Spleen (tissue), 7 donors: ENCODE measurements around the gene HPCAL1.

Experiments used
- POLR2A ChIP-seq, 3 donors: fragments of 450-650 bp; IDR thresholded peaks; one replicate each; pipeline ENCODE4 v1.5.1; 2017; ENCODE audit warnings: antibody characterized with exemption in 3 of 3, mild to moderate bottlenecking in 1 of 3
- TF ChIP-seq, protein P1 (sequence below), 11 experiments: fragments of 200-600 bp in 7 of 11; fragments of 450-650 bp in 4 of 11; sonication (generic) in 4 of 11; IDR thresholded peaks in 8 of 11; conservative IDR thresholded peaks in 3 of 11; 1 replicate in 7 of 11; 2 replicates in 4 of 11; pipeline versions ENCODE4 v1.4.0 to v1.8.0; 2016 to 2021; ENCODE audit warnings: antibody characterized with exemption in 11 of 11, inconsistent platforms in 4 of 11, mild to moderate bottlenecking in 1 of 11
- donor health status: DM: no; HTN: no; CAD: no; lungs with moderate emphysema.
- donor health status: DM: no; HTN: no; CAD: no.
- donor health status: DM: no; HTN: no; CAD: no.

GRCh38 chr2:10360460-10360849 is 57.8 kb downstream of the HPCAL1 start:
- TF ChIP-seq POLR2A (IDR thresholded peaks at IDR 0.05): no peak
- TF ChIP-seq, protein P1, sequence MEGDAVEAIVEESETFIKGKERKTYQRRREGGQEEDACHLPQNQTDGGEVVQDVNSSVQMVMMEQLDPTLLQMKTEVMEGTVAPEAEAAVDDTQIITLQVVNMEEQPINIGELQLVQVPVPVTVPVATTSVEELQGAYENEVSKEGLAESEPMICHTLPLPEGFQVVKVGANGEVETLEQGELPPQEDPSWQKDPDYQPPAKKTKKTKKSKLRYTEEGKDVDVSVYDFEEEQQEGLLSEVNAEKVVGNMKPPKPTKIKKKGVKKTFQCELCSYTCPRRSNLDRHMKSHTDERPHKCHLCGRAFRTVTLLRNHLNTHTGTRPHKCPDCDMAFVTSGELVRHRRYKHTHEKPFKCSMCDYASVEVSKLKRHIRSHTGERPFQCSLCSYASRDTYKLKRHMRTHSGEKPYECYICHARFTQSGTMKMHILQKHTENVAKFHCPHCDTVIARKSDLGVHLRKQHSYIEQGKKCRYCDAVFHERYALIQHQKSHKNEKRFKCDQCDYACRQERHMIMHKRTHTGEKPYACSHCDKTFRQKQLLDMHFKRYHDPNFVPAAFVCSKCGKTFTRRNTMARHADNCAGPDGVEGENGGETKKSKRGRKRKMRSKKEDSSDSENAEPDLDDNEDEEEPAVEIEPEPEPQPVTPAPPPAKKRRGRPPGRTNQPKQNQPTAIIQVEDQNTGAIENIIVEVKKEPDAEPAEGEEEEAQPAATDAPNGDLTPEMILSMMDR (IDR thresholded peaks at IDR 0.05 in 8 of 11, conservative IDR thresholded peaks at IDR 0.05 in 3 of 11): no peak
